ENCODE data around the gene AMFR. TPM values are rescaled to one million over a fixed set of nuclear protein-coding genes. Genes with fewer than 3 reads are reported as not detected.

Gene AMFR
- total and polyA plus RNA-seq, 10 donors, result 48.1 to 249 (median 99.3) TPM

GRCh38 chr16:56338566-56339318, 86.6 kb downstream of the AMFR start:
- TF ChIP-seq CTCF (IDR thresholded peaks at IDR 0.05 in 8 of 11, conservative IDR thresholded peaks at IDR 0.05 in 3 of 11), result no peak
- no peak for TF ChIP-seq POLR2AphosphoS5 (IDR thresholded peaks at IDR 0.05)
- TF ChIP-seq POLR2A (IDR thresholded peaks at IDR 0.05), result no peak
- H3K27ac ChIP-seq, result no peak overlapping the region
- DNase-seq, result no peak
- WGBS, 5 donors, result 77 to 88% (median 81%) methylated on average over 17 of the region's 17 CpGs
- no peaks in the 10 kb centered on the region for H3K27me3 ChIP-seq (replicated peaks in 1 of 7)
- no peaks in the 10 kb centered on the region for H3K9me3 ChIP-seq
- no peaks in the 10 kb centered on the region for H3K4me1 ChIP-seq
- H3K36me3 ChIP-seq, result no peaks in the 10 kb centered on the region
- intact Hi-C loops (cut with DNase I; ENCODE audit: low total_unique reads), result no loop called here
- no peak overlapping the region for H3K4me3 ChIP-seq

- Histone ChIP-seq H3K27ac (no peak overlapping the region), H3K9me3 (no peaks in the 10 kb centered on the region), H3K4me1 (no peaks in the 10 kb centered on the region), H3K36me3 (no peaks in the 10 kb centered on the region), H3K27me3 (replicated peaks in 1 of 7) (no peaks in the 10 kb centered on the region), H3K4me3 (no peak overlapping the region)
- 75 to 88% (median 86%) methylated on average over 7 to 11 of the region's 11 CpGs for WGBS, 5 donors
- TF ChIP-seq CTCF (IDR thresholded peaks at IDR 0.05 in 8 of 11, conservative IDR thresholded peaks at IDR 0.05 in 3 of 11) (no peak), POLR2A (IDR thresholded peaks at IDR 0.05) (no peak), POLR2AphosphoS5 (IDR thresholded peaks at IDR 0.05) (no peak)
- DNase-seq, result no peak
- intact Hi-C loops (cut with DNase I; ENCODE audit: low total_unique reads), result no loop called here
Measured at GRCh38 chr16:56337858-56338325, 87.5 kb downstream of the AMFR start.

GRCh38 chr16:56337131-56337857, 88.1 kb downstream of the AMFR start:
- Histone ChIP-seq H3K27ac (no peak overlapping the region), H3K36me3 (no peaks in the 10 kb centered on the region)
- intact Hi-C loops (cut with DNase I; ENCODE audit: low total_unique reads), result no loop called here

More at GRCh38 chr16:56337131-56337857, 88.1 kb downstream of the AMFR start:
- H3K27me3 ChIP-seq (replicated peaks in 1 of 7), result no peaks in the 10 kb centered on the region
- 85 to 95% (median 87%) methylated on average over 8 to 11 of the region's 11 CpGs for WGBS, 5 donors
- no peak overlapping the region for H3K4me3 ChIP-seq
- no peaks in the 10 kb centered on the region for H3K9me3 ChIP-seq
- H3K4me1 ChIP-seq, result no peaks in the 10 kb centered on the region
- peak; percentile 55 for DNase-seq
- TF ChIP-seq POLR2AphosphoS5 (IDR thresholded peaks at IDR 0.05) (no peak), POLR2A (IDR thresholded peaks at IDR 0.05) (no peak), CTCF (IDR thresholded peaks at IDR 0.05 in 8 of 11, conservative IDR thresholded peaks at IDR 0.05 in 3 of 11) (no peak)

All from spleen (tissue), 11 donors.